ENCODE data around the gene USP53.

The USP53 gene

GRCh38 chr4:119242417-119242816 lies 29.9 kb downstream of the USP53 start:
- Histone ChIP-seq H3F3A (ENCODE audit: insufficient read depth) (no peaks in the 10 kb centered on the region), H3K36me3 (ENCODE audit: low read length) (no peaks in the 10 kb centered on the region), H3K9me2 (replicated peaks; ENCODE audit: insufficient read depth, low read length) (no peaks in the 10 kb centered on the region), H3K4me2 (ENCODE audit: low read depth, low read length, poor library complexity, severe bottlenecking) (no peak overlapping the region), H3K27ac (ENCODE audit: low read depth, low read length) (no peak overlapping the region), H3K4me3 (ENCODE audit: insufficient read depth, low read length, poor library complexity, severe bottlenecking) (no peak overlapping the region), H3K79me2 (ENCODE audit: insufficient read depth, low read length) (no peaks in the 10 kb centered on the region), H3K27me3 (ENCODE audit: low read length) (no peaks in the 10 kb centered on the region), H4K20me1 (ENCODE audit: low read depth, low read length) (no peaks in the 10 kb centered on the region), H3K9me3 (ENCODE audit: insufficient read depth, low read length) (no peaks in the 10 kb centered on the region), H3K9ac (ENCODE audit: low read length) (no peak overlapping the region), H2AFZ (ENCODE audit: low read depth, low read length, severe bottlenecking) (no peak overlapping the region)
- TF ChIP-seq CTCF (IDR thresholded peaks at IDR 0.05; ENCODE audit: insufficient read depth, low read length, poor library complexity, severe bottlenecking) = no peak
- TF ChIP-seq EZH2phosphoT487 (conservative IDR thresholded peaks at IDR 0.05; ENCODE audit: low read length) = no peak

- no peaks in the 10 kb centered on the region for H3K27me3 ChIP-seq (ENCODE audit: low read length)
- H3K36me3 ChIP-seq (ENCODE audit: low read length) = no peaks in the 10 kb centered on the region
- no peaks in the 10 kb centered on the region for H3K9me3 ChIP-seq (ENCODE audit: insufficient read depth, low read length)
- H3F3A ChIP-seq (ENCODE audit: insufficient read depth) = no peaks in the 10 kb centered on the region
- no peak overlapping the region for H3K4me3 ChIP-seq (ENCODE audit: insufficient read depth, low read length, poor library complexity, severe bottlenecking)
- no peak overlapping the region for H2AFZ ChIP-seq (ENCODE audit: low read depth, low read length, severe bottlenecking)
- H3K27ac ChIP-seq (ENCODE audit: low read depth, low read length) = no peak overlapping the region
- H3K4me2 ChIP-seq (ENCODE audit: low read depth, low read length, poor library complexity, severe bottlenecking) = no peak overlapping the region
- no peak for TF ChIP-seq CTCF (IDR thresholded peaks at IDR 0.05; ENCODE audit: insufficient read depth, low read length, poor library complexity, severe bottlenecking)
- TF ChIP-seq EZH2phosphoT487 (conservative IDR thresholded peaks at IDR 0.05; ENCODE audit: low read length) = no peak
- H3K79me2 ChIP-seq (ENCODE audit: insufficient read depth, low read length) = no peaks in the 10 kb centered on the region
- H3K9me2 ChIP-seq (replicated peaks; ENCODE audit: insufficient read depth, low read length) = no peaks in the 10 kb centered on the region
- no peak overlapping the region for H3K9ac ChIP-seq (ENCODE audit: low read length)
- no peaks in the 10 kb centered on the region for H4K20me1 ChIP-seq (ENCODE audit: low read depth, low read length)
Measured at GRCh38 chr4:119243868-119244267, 31.4 kb downstream of the USP53 start.

GRCh38 chr4:119244344-119244743 lies 31.8 kb downstream of the USP53 start:
- Histone ChIP-seq H3K9ac (ENCODE audit: low read length) (no peak overlapping the region), H3K4me3 (ENCODE audit: insufficient read depth, low read length, poor library complexity, severe bottlenecking) (no peak overlapping the region), H2AFZ (ENCODE audit: low read depth, low read length, severe bottlenecking) (no peak overlapping the region), H4K20me1 (ENCODE audit: low read depth, low read length) (no peaks in the 10 kb centered on the region), H3K4me2 (ENCODE audit: low read depth, low read length, poor library complexity, severe bottlenecking) (no peak overlapping the region), H3K79me2 (ENCODE audit: insufficient read depth, low read length) (no peaks in the 10 kb centered on the region), H3K27me3 (ENCODE audit: low read length) (no peaks in the 10 kb centered on the region), H3K27ac (ENCODE audit: low read depth, low read length) (no peak overlapping the region), H3K36me3 (ENCODE audit: low read length) (no peaks in the 10 kb centered on the region), H3K9me3 (ENCODE audit: insufficient read depth, low read length) (no peaks in the 10 kb centered on the region), H3F3A (ENCODE audit: insufficient read depth) (no peaks in the 10 kb centered on the region), H3K9me2 (replicated peaks; ENCODE audit: insufficient read depth, low read length) (no peaks in the 10 kb centered on the region)
- TF ChIP-seq EZH2phosphoT487 (conservative IDR thresholded peaks at IDR 0.05; ENCODE audit: low read length) (no peak), CTCF (IDR thresholded peaks at IDR 0.05; ENCODE audit: insufficient read depth, low read length, poor library complexity, severe bottlenecking) (no peak)

All from SU-DHL-6 (cell line).